ENCODE results near the gene KRTAP9-9. TPM values are rescaled to one million over a fixed set of nuclear protein-coding genes. Genes with fewer than 3 reads are reported as not detected.

Gene KRTAP9-9
- total RNA-seq, 4 donors from 2014 or later: not detected

DNA sequence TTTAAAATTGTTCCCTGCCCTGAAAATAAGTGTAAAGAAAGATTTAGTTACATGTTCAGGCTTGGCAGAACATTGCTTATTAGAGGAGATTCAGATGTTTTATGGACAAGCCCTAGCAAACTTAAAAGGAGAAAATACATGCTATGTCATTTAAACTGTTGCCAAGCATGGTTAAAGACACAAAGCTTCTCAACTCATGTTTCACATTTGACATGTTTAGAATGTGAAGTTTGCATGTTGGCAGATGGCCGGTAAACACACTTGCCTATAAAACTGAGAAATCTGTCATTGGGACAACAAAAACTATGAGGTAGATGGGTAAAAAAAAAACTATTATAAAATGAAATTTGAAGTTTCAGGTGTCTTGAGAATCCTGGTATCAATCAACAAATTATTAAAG is 41.7 kb downstream of the KRTAP9-9 start:
- DNase-seq (ENCODE audit: low spot score in 2 of 2): no peak
- WGBS, 2 donors: 61 to 81% methylated on average over 1 of the region's 1 CpG

GRCh38 chr17:41298458-41299135 is 43.4 kb downstream of the KRTAP9-9 start:
- no peak for TF ChIP-seq EP300 (IDR thresholded peaks at IDR 0.05)
- TF ChIP-seq, protein P1, sequence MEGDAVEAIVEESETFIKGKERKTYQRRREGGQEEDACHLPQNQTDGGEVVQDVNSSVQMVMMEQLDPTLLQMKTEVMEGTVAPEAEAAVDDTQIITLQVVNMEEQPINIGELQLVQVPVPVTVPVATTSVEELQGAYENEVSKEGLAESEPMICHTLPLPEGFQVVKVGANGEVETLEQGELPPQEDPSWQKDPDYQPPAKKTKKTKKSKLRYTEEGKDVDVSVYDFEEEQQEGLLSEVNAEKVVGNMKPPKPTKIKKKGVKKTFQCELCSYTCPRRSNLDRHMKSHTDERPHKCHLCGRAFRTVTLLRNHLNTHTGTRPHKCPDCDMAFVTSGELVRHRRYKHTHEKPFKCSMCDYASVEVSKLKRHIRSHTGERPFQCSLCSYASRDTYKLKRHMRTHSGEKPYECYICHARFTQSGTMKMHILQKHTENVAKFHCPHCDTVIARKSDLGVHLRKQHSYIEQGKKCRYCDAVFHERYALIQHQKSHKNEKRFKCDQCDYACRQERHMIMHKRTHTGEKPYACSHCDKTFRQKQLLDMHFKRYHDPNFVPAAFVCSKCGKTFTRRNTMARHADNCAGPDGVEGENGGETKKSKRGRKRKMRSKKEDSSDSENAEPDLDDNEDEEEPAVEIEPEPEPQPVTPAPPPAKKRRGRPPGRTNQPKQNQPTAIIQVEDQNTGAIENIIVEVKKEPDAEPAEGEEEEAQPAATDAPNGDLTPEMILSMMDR (IDR thresholded peaks at IDR 0.05): no peak
- TF ChIP-seq POLR2A (IDR thresholded peaks at IDR 0.05): no peak
- DNase-seq (ENCODE audit: low spot score in 2 of 2): no peak
- 87 to 91% methylated on average over 19 to 20 of the region's 20 CpGs for WGBS, 2 donors
- Histone ChIP-seq H3K4me3 (no peak overlapping the region), H3K36me3 (no peaks in the 10 kb centered on the region), H3K27me3 (no peaks in the 10 kb centered on the region), H3K9me3 (peaks cover 0 to 14% (median 0%) of the 10 kb centered on the region in 4 donors), H3K27ac (no peak overlapping the region), H3K4me1 (no peaks in the 10 kb centered on the region)

More for the DNA sequence above, 41.7 kb downstream of the KRTAP9-9 start:
- Histone ChIP-seq H3K27me3 (no peaks in the 10 kb centered on the region), H3K4me1 (no peaks in the 10 kb centered on the region), H3K9me3 (peaks cover 0 to 14% (median 0%) of the 10 kb centered on the region in 4 donors), H3K27ac (no peak overlapping the region), H3K36me3 (no peaks in the 10 kb centered on the region), H3K4me3 (no peak overlapping the region)
- TF ChIP-seq POLR2A (IDR thresholded peaks at IDR 0.05) (no peak), EP300 (IDR thresholded peaks at IDR 0.05) (no peak)
- TF ChIP-seq, protein P1 (IDR thresholded peaks at IDR 0.05): no peak

- H3K9me3 ChIP-seq: peaks cover 0 to 14% (median 0%) of the 10 kb centered on the region in 4 donors
- H3K4me1 ChIP-seq: no peaks in the 10 kb centered on the region
- H3K27ac ChIP-seq: no peak overlapping the region
- no peak for DNase-seq (ENCODE audit: low spot score in 2 of 2)
- H3K36me3 ChIP-seq: no peaks in the 10 kb centered on the region
- TF ChIP-seq POLR2A (IDR thresholded peaks at IDR 0.05) (no peak), EP300 (IDR thresholded peaks at IDR 0.05) (no peak)
- TF ChIP-seq, protein P1 (IDR thresholded peaks at IDR 0.05): no peak
- no peaks in the 10 kb centered on the region for H3K27me3 ChIP-seq
- 72 to 74% methylated on average over 5 of the region's 5 CpGs for WGBS, 2 donors
- H3K4me3 ChIP-seq: no peak overlapping the region
Measured at GRCh38 chr17:41301204-41301790, 46.1 kb downstream of the KRTAP9-9 start.

DNA sequence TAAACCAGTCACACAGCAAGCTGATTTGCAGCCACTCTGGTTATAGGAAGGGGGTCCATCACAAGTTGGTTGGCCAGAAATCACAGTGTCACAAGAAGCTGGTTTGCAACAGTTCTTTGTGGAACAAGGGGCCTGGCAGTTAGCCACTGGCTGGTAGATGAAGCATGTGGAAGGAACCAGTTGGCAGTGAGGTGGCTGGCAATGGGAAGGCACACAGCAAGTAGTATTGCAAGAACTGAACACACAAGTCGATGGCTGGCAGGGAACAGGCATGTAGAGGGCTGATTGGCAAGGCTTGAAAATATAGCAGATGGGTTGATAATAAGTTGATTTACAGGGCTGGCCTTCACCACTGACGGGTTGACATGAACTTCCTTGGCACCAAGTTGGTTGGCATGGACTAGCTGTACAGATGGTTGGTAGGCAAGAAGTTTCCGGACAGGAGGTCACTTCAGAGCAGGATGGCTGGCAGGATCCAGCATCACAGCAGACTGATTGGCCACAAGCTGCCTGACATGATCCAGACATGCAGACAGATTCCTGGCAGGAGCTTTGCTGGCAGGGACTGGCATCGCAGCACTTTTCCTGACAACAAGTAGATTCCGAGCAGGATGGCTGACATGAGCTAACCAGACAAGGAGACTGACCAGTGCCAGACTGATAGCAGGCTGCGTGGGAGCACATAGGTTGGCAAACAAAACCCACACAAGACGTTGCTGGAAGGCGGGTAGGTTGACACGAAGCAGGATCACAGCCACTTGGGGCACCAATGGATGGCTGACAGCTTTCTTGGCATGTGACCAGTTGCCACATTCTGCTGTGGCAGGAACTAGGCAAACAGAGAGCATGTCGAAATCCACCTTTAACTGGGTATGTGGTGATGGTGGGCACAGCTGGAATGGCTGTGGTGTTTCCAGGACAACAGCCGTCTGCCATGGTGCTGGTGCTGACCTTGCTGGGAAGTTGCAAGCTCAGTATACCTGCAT is 47.0 kb downstream of the KRTAP9-9 start, which contains the start of gene KRTAP29-1:
Gene KRTAP29-1, minus strand, starts transcription at position 936 of the 986 bp plus-strand sequence. Its CDS starts 0 bp downstream, at position 936.
- TF ChIP-seq POLR2A (IDR thresholded peaks at IDR 0.05) (no peak), EP300 (IDR thresholded peaks at IDR 0.05) (no peak)
- TF ChIP-seq, protein P1 (IDR thresholded peaks at IDR 0.05): no peak
- Histone ChIP-seq H3K27me3 (no peaks in the 10 kb centered on the region), H3K4me3 (no peak within 1 kb of the TSS), H3K27ac (no peak within 1 kb of the TSS), H3K4me1 (no peaks in the 10 kb centered on the region), H3K9me3 (peaks cover 0 to 14% (median 0%) of the 10 kb centered on the region in 4 donors), H3K36me3 (no peaks in the 10 kb centered on the region)
- 82 to 86% methylated on average over 10 of the region's 11 CpGs for WGBS, 2 donors
- DNase-seq (ENCODE audit: low spot score in 2 of 2): no peak

Measured in tibial nerve (tissue), 4 donors.